BE2C (cell line): ENCODE measurements around the gene OXCT2. TPM values are rescaled to one million over a fixed set of nuclear protein-coding genes. Genes with fewer than 3 reads are reported as not detected.
"Not testable (repeated sequence)": the region's sequence is repeated elsewhere in the genome, so short reads cannot be mapped to it uniquely, and the experiment has no call there.

Experiments
- DNase-seq: peaks from one replicate; pipeline ENCODE4 v3.0.0-alpha.2; 2020
- H3K27me3 ChIP-seq: fragments of 250-450 bp; sonication (Bioruptor Pico); 2 replicates; pipeline ENCODE4 v1.5.1; 2020; ENCODE audit warnings: mild to moderate bottlenecking
- H3K36me3 ChIP-seq: fragments of 250-450 bp; sonication (Bioruptor Pico); 2 replicates; pipeline ENCODE4 v1.5.1; 2020; ENCODE audit warnings: mild to moderate bottlenecking
- H3K4me1 ChIP-seq: fragments of 250-450 bp; sonication (Bioruptor Pico); 2 replicates; pipeline ENCODE4 v1.5.1; 2020
- H3K4me3 ChIP-seq: 2 replicates; pipeline ENCODE4 v1.5.1; 2011; ENCODE audit warnings: low read depth, low read length
- H3K9me3 ChIP-seq: fragments of 250-450 bp; sonication (Bioruptor Pico); 2 replicates; pipeline ENCODE4 v1.5.1; 2020
- polyA plus RNA-seq: library from polyadenylated mRNA; unstranded; fragments of >200 nt; gene quantifications from one replicate; pipeline ENCODE4 v1.2.1, GENCODE V29; 2012; ENCODE audit warnings: low read depth, missing spikeins; ENCODE audit not compliant: insufficient read length, insufficient read depth
- TF ChIP-seq, protein P1 (sequence below): IDR thresholded peaks from 2 replicates; pipeline ENCODE4 v1.5.1; 2012; ENCODE audit warnings: mild to moderate bottlenecking, low read depth, low read length

Gene OXCT2
- polyA plus RNA-seq = not detected

DNA sequence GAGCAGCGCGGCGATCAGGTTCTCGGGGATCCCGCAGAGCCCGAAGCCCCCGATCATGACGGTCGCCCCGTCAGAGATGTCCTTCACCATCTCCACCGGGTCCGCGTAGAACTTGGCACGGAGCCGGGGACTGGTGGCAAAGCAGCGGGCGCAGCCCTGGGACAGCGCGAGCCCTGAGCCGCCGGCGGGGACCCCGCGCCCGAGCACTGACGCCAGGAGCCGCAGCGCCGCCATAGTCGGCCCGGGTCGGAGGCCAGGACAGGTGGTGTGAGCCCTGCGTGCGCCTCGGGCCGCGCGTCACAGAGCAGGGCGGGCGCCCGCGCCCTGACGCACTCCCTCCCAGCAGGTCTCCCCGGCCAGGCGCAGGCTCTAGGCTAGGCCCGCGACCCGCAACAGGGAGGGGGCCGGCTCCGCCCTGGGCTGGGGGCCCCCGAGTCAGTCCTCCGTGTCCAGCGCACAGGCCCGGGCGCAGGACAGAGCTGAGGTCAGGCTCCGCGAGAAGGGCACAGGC is at the start of gene OXCT2:
TSS of gene OXCT2 (minus strand) at position 327 of the 511 bp plus-strand sequence. CDS start at position 234, 93 bp downstream.
- H3K36me3 ChIP-seq, H3K9me3 ChIP-seq, H3K4me3 ChIP-seq, DNase-seq, H3K4me1 ChIP-seq, H3K27me3 ChIP-seq: not testable (repeated sequence)

DNA sequence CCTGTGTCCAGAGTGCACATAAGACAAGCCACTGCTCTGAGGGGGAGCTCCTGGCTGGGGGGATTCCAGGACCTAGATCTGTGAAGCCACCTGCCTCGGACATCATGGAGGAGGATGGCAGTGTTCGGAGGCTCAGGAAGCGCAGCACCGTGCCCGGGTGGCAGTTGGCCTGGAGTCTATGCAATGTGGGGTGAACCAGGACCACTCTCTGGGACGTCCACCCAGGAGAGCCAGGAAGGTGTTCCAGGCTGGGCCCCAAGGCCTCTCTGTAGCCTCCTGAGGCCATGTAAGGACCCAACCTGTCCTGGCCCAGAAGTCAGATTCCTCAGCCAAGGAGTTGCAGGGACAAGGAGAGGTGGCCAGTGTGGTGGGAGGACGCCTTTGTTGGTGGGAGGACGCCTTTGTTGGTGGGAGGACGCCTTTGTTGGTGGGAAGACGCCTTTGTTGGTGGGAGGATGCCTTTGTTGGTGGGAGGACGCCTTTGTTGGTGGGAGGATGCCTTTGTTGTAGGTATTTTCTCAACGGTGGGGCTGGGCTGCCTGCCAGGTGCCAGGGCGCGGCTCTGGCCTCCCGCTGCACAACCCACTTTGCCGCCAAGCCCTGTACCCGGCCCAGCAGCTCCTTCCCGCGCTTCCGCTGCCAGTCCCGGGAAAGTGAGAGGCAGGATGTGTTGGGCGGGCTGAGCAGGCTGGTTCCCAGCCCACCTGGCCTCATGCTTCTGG is 48.1 kb upstream of the OXCT2 start:
- no peaks in the 10 kb centered on the region for H3K27me3 ChIP-seq
- TF ChIP-seq, protein P1, sequence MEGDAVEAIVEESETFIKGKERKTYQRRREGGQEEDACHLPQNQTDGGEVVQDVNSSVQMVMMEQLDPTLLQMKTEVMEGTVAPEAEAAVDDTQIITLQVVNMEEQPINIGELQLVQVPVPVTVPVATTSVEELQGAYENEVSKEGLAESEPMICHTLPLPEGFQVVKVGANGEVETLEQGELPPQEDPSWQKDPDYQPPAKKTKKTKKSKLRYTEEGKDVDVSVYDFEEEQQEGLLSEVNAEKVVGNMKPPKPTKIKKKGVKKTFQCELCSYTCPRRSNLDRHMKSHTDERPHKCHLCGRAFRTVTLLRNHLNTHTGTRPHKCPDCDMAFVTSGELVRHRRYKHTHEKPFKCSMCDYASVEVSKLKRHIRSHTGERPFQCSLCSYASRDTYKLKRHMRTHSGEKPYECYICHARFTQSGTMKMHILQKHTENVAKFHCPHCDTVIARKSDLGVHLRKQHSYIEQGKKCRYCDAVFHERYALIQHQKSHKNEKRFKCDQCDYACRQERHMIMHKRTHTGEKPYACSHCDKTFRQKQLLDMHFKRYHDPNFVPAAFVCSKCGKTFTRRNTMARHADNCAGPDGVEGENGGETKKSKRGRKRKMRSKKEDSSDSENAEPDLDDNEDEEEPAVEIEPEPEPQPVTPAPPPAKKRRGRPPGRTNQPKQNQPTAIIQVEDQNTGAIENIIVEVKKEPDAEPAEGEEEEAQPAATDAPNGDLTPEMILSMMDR = no peak
- H3K4me3 ChIP-seq = no peak overlapping the region
- H3K36me3 ChIP-seq = no peaks in the 10 kb centered on the region
- H3K9me3 ChIP-seq = no peaks in the 10 kb centered on the region
- H3K4me1 ChIP-seq = no peaks in the 10 kb centered on the region
- no peak for DNase-seq

DNA sequence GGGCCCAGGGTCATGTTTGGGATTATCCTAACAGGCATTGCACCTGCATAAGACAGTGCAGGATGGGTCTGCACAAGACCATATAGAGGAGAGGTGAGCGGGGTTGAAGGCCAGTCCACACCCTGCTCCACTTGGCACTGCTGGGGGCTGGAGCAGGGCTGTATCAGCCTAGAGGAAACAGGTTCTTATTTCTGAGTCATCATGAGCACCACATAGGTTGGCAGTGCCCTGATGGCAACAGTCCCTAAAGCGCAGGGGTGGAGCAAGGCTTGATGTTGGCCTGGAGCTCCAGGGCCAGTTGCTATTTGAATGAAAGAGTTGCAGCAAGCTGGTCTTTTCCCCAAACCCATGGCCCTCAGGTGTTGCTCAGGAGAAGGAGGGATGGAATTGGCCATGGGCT is 47.3 kb upstream of the OXCT2 start:
- Histone ChIP-seq H3K4me1 (no peaks in the 10 kb centered on the region), H3K4me3 (no peak overlapping the region), H3K36me3 (no peaks in the 10 kb centered on the region), H3K9me3 (no peaks in the 10 kb centered on the region), H3K27me3 (no peaks in the 10 kb centered on the region)
- TF ChIP-seq, protein P1 = no peak
- DNase-seq = no peak

DNA sequence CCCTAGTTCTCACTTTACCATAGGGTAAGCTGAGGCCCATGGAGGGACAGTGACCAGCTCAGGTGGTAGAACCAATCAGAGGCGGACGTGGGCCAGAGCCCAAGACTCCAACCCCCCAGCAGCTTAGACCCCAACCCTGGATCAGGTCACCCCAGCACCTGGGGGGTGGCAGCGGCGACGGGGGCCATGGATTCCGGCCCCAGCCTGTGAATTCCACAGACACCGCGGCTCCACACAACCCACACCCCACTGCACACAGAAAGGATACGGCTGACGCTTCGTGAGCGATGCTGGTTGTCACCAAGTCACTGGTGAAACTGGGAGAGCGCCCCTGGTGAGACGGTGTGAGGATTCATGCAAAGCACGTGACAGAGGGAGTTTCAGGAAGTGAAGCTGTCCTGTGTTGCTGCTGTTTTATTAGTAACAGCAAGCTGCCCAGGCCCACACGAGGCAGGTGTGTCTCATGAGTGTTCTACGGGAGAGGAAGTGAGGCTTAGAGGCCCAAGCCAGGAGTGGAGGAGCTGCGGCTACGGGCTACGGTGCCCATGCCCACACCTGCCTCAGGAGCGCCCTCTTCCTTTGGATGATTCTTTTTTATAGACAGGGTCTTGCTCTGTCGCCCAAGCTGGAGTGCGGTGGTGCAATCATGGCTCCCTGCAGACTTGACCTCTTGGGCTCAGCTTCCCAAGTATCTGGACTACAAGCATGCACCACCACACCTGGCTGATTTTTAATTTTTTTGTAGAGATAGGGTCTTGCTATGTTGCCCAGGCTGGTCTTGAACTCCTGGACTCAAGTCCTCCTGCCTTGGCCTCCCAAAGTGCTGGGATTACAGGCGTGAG is 46.2 kb upstream of the OXCT2 start:
- DNase-seq = peak; percentile 33
- not testable (repeated sequence) for H3K9me3 ChIP-seq, H3K36me3 ChIP-seq, H3K27me3 ChIP-seq, H3K4me3 ChIP-seq, H3K4me1 ChIP-seq

DNA sequence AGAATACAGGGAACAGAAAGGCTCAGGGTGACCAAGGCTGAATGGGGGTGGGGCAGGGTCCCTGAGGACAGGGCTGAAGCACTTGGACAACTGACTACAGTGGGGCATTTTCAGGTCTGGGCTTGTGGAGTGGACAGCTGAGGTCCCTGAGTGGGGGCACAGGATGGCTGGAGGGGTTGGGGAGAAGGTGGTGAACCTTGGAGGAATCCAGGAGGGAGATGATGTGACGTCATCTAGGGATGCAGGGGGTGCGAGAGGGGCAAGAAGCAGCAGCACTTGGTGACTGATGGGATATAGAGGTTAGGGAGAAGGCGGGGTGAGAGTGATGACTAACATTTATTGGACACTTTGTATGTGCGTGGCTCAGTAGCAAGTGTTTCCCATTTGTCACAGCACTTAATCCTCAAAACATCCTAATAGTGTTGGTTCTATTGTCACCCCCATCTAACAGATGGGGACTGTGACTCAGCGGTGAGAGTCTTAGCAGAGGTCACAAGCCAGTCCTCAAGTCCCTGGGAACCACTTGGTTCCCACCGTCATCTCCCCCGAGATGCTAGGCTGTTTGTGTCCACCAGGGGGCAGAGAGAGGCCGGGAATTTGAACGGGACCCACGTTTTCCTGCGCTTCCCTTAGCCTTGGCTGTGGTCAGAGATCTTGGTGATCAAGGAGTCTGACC is 45.4 kb upstream of the OXCT2 start:
- Histone ChIP-seq H3K36me3 (no peaks in the 10 kb centered on the region), H3K9me3 (no peaks in the 10 kb centered on the region), H3K27me3 (no peaks in the 10 kb centered on the region), H3K4me3 (no peak overlapping the region), H3K4me1 (no peaks in the 10 kb centered on the region)
- peak; percentile 58 for DNase-seq
- TF ChIP-seq, protein P1 = peak; percentile 67

DNA sequence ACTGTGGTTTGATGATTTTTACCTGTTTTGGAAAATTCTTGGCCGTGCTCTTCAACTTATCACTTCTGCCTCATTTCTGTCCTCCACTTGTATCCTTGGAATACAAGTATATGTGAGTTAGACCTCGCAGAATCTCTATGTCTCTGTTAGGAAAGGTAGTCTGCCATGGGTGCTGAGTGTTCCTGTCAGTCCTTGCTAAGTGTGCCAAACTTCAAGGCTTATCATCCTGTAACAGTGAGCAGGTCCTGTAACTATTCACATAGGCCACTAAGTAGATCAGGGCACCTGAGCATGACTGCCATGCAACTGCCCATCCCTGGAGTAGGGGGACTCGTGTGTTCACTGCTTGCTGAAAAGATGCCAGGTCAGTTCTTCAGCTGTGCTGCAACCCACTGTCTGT is 41.8 kb upstream of the OXCT2 start:
- Histone ChIP-seq H3K27me3 (no peaks in the 10 kb centered on the region), H3K9me3 (no peaks in the 10 kb centered on the region), H3K36me3 (no peaks in the 10 kb centered on the region), H3K4me3 (no peak overlapping the region), H3K4me1 (no peaks in the 10 kb centered on the region)
- no peak for DNase-seq
- TF ChIP-seq, protein P1 = no peak
